ENCODE measurements around the gene DISC1.

DNA sequence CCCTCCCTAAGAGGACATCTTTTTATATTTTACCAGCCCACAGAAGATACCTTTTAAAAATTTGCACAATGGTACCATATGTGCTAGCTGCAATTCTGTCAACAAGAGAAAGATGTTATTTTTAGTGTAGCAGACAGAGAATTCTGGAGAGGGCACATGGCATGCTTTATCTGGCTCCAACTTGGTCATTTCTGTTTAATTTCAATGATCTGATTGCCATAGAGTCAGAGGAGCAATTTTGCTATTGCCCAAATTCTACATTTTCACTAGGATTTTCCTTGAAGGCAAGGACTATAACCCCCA lies 17.3 kb downstream of the DISC1 start:
- TF ChIP-seq CTCF (IDR thresholded peaks at IDR 0.05; ENCODE audit: extremely low read depth in 1 of 2, insufficient read depth in 1 of 2, low read depth in 1 of 2, low read length in 2 of 2) (no peak), POLR2A (IDR thresholded peaks at IDR 0.05; ENCODE audit: low read depth, low read length) (no peak), EZH2 (IDR thresholded peaks at IDR 0.05; ENCODE audit: borderline replicate concordance, low read depth, low read length, severe bottlenecking) (no peak), MYC (IDR thresholded peaks at IDR 0.05; ENCODE audit: low read depth, low read length) (no peak), POLR2AphosphoS5 (IDR thresholded peaks at IDR 0.05; ENCODE audit: insufficient read depth, low read depth, low read length) (no peak), GATA2 (IDR thresholded peaks at IDR 0.05; ENCODE audit: insufficient read depth, insufficient read length, low read depth, low read length) (no peak), FOS (IDR thresholded peaks at IDR 0.05; ENCODE audit: borderline replicate concordance, insufficient read depth, low read length) (no peak)
- TF ChIP-seq, protein P1, sequence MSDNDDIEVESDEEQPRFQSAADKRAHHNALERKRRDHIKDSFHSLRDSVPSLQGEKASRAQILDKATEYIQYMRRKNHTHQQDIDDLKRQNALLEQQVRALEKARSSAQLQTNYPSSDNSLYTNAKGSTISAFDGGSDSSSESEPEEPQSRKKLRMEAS (IDR thresholded peaks at IDR 0.05; ENCODE audit: insufficient read depth, insufficient read length): no peak
